ENCODE data around the gene IL2RA. TPM values are rescaled to one million over a fixed set of nuclear protein-coding genes. Genes with fewer than 3 reads are reported as not detected.

Gene IL2RA
- polyA plus RNA-seq, 3 donors, result 0.06 TPM; not detected in 2

DNA sequence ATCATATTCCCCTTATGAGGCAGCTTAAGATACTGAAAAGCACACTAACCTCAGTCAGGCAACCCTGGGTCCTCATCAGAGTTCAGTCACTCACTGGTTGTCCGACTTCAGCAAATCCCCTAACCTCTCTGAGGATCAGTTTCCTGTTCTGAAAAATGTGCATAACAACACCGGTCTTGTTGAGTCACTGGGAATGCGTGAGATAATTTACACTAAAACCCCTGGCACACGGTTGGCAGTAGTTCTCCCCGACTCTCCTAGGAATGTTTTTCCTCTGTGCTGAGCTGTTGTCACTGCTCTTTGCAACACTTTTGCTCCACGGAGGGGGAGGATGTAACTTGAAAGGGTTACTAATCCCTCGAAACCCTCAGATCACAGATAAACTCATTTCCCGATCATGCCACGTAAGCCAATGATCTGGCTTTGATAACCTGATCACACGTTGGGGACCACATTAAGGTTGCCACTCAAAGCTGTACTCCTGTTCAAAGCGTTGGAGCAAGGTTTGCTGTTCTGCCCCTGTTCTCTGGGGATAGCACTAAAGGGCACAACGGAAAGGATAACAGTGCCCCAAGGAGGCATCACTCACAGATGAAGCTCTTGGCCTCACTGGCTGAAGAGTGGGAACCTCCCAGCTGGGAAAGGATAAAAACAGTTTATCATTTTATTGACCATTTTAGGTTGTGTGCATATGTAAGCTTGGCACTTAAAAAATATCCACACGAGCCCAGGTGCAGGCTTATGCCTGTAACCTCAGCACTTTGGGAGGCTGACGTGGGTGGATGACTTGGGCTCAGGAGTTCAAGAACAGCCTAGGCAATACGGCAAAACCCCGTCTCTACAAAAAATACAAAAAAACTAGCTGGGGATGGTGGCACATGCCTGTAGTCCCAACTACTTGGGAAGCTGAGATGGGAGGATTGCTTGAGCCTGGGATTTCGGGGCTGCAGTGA is 21.6 kb upstream of the IL2RA start:
- no peaks in the 10 kb centered on the region for H3K79me2 ChIP-seq (ENCODE audit: insufficient read depth, low read length)
- no peak overlapping the region for H3K4me2 ChIP-seq (replicated peaks; ENCODE audit: extremely low read depth, low read length, poor library complexity, severe bottlenecking)
- H3K27me3 Mint-ChIP-seq (ENCODE audit: low read depth in 3 of 3), result peaks cover 0 to 8% (median 6%) of the 10 kb centered on the region in 3 donors
- peaks cover 12% of the 10 kb centered on the region for H3K4me1 Mint-ChIP-seq
- H3K27ac ChIP-seq (ENCODE audit: low read depth in 1 of 2, low read length in 2 of 2), result no peak overlapping the region
- DNase-seq, result no peak
- no peak for TF ChIP-seq CTCF (IDR thresholded peaks at IDR 0.05)
- no peaks in the 10 kb centered on the region for H3K36me3 ChIP-seq (replicated peaks in 1 of 2; ENCODE audit: control insufficient read depth in 1 of 2, insufficient read depth in 2 of 2, low read length in 2 of 2)
- WGBS (ENCODE audit: insufficient coverage), result 83% methylated on average over 6 of the region's 17 CpGs
- no peaks in the 10 kb centered on the region for H3K9me3 ChIP-seq (replicated peaks in 1 of 2; ENCODE audit: control insufficient read depth in 1 of 2, insufficient read depth in 1 of 2, low read length in 2 of 2)
- no peak overlapping the region for H3K9ac ChIP-seq (ENCODE audit: insufficient read depth, low read length, poor library complexity, severe bottlenecking)
- H3K9me3 Mint-ChIP-seq, result peaks cover 0 to 4% (median 0%) of the 10 kb centered on the region in 7 donors
- intact Hi-C loops (cut with micrococcal nuclease), result no loop called here
- no peak overlapping the region for H3K4me3 Mint-ChIP-seq
- no peaks in the 10 kb centered on the region for H4K20me1 ChIP-seq (ENCODE audit: insufficient read depth, low read length)
- H3K27ac Mint-ChIP-seq, result peak overlapping the region in 2 of 7 donors; percentile 57 to 63
- H3K4me1 ChIP-seq (ENCODE audit: control insufficient read depth in 1 of 2, insufficient read depth in 2 of 2, low read length in 2 of 2), result peaks cover 12 to 17% of the 10 kb centered on the region in 2 donors
- H3K4me3 ChIP-seq (replicated peaks in 1 of 3; ENCODE audit: low read depth in 2 of 3, low read length in 3 of 3), result no peak overlapping the region
- no peaks in the 10 kb centered on the region for H3K36me3 Mint-ChIP-seq
- H2AFZ ChIP-seq (ENCODE audit: insufficient read depth, low read depth, low read length, poor library complexity, severe bottlenecking), result no peak overlapping the region
- no peaks in the 10 kb centered on the region for H3K27me3 ChIP-seq (ENCODE audit: control insufficient read depth in 2 of 2, insufficient read depth in 2 of 2, low read length in 2 of 2)

- H3K4me3 ChIP-seq (replicated peaks in 1 of 3; ENCODE audit: low read depth in 2 of 3, low read length in 3 of 3), result no peak overlapping the region
- intact Hi-C loops (cut with micrococcal nuclease), result no loop called here
- no peaks in the 10 kb centered on the region for H3K79me2 ChIP-seq (ENCODE audit: insufficient read depth, low read length)
- no peaks in the 10 kb centered on the region for H3K36me3 Mint-ChIP-seq
- no peaks in the 10 kb centered on the region for H4K20me1 ChIP-seq (ENCODE audit: insufficient read depth, low read length)
- no peak for DNase-seq
- no peaks in the 10 kb centered on the region for H3K9me3 Mint-ChIP-seq
- H3K4me1 ChIP-seq (ENCODE audit: control insufficient read depth in 1 of 2, insufficient read depth in 2 of 2, low read length in 2 of 2), result peaks cover 8 to 12% of the 10 kb centered on the region in 2 donors
- H3K27ac Mint-ChIP-seq, result peak overlapping the region in 1 of 7 donors; percentile 59
- H3K27me3 ChIP-seq (ENCODE audit: control insufficient read depth in 2 of 2, insufficient read depth in 2 of 2, low read length in 2 of 2), result no peaks in the 10 kb centered on the region
- H3K27me3 Mint-ChIP-seq (ENCODE audit: low read depth in 3 of 3), result peaks cover 0 to 8% (median 2%) of the 10 kb centered on the region in 3 donors
- 83% methylated on average over 7 of the region's 9 CpGs for WGBS (ENCODE audit: insufficient coverage)
- H3K4me2 ChIP-seq (replicated peaks; ENCODE audit: extremely low read depth, low read length, poor library complexity, severe bottlenecking), result no peak overlapping the region
- TF ChIP-seq CTCF (IDR thresholded peaks at IDR 0.05), result no peak
- no peaks in the 10 kb centered on the region for H3K36me3 ChIP-seq (replicated peaks in 1 of 2; ENCODE audit: control insufficient read depth in 1 of 2, insufficient read depth in 2 of 2, low read length in 2 of 2)
- no peak overlapping the region for H3K9ac ChIP-seq (ENCODE audit: insufficient read depth, low read length, poor library complexity, severe bottlenecking)
- no peaks in the 10 kb centered on the region for H3K9me3 ChIP-seq (replicated peaks in 1 of 2; ENCODE audit: control insufficient read depth in 1 of 2, insufficient read depth in 1 of 2, low read length in 2 of 2)
- H3K27ac ChIP-seq (ENCODE audit: low read depth in 1 of 2, low read length in 2 of 2), result no peak overlapping the region
- no peak overlapping the region for H3K4me3 Mint-ChIP-seq
- no peak overlapping the region for H2AFZ ChIP-seq (ENCODE audit: insufficient read depth, low read depth, low read length, poor library complexity, severe bottlenecking)
- H3K4me1 Mint-ChIP-seq, result peaks cover 7% of the 10 kb centered on the region
Observed at GRCh38 chr10:6082496-6083395, 20.6 kb upstream of the IL2RA start.
